H9 (cell line): ENCODE data around the gene ENC1. TPM values are rescaled to one million over a fixed set of nuclear protein-coding genes. Genes with fewer than 3 reads are reported as not detected.

Experiments
- DNase-seq: peaks from one replicate; pipeline ENCODE4 v3.0.0-alpha.2; 2017
- H2AFZ ChIP-seq: one replicate; pipeline ENCODE4 v1.6.1; 2013; ENCODE audit warnings: mild to moderate bottlenecking, low read length, control low read depth, moderate library complexity
- H2AK5ac ChIP-seq: 2 replicates; pipeline ENCODE4 v1.6.1; 2013; ENCODE audit warnings: low read length, control low read depth, mixed read lengths; ENCODE audit not compliant: insufficient read length
- H2BK120ac ChIP-seq: one replicate; pipeline ENCODE4 v1.6.1; 2013; ENCODE audit warnings: low read depth, mild to moderate bottlenecking, low read length, control low read depth, inconsistent platforms; ENCODE audit not compliant: poor library complexity, severe bottlenecking
- H2BK12ac ChIP-seq: 2 replicates; pipeline ENCODE4 v1.6.1; 2013; ENCODE audit warnings: low read length, control low read depth, mixed read lengths, low read depth; ENCODE audit not compliant: insufficient read length
- H2BK15ac ChIP-seq: 2 replicates; pipeline ENCODE4 v1.6.1; 2013; ENCODE audit warnings: low read depth, low read length, control low read depth
- H2BK20ac ChIP-seq: one replicate; pipeline ENCODE4 v1.6.1; 2013; ENCODE audit warnings: low read depth, mild to moderate bottlenecking, low read length, control low read depth, inconsistent platforms; ENCODE audit not compliant: poor library complexity, severe bottlenecking
- H2BK5ac ChIP-seq: 2 replicates; pipeline ENCODE4 v1.6.1; 2013; ENCODE audit warnings: low read length, control low read depth, mixed read lengths; ENCODE audit not compliant: insufficient read length
- H3K14ac ChIP-seq: 2 replicates; pipeline ENCODE4 v1.6.1; 2013; ENCODE audit warnings: low read length, control low read depth; ENCODE audit not compliant: insufficient read depth
- H3K18ac ChIP-seq: 2 replicates; pipeline ENCODE4 v1.6.1; 2013; ENCODE audit warnings: low read depth, mild to moderate bottlenecking, mixed read lengths, low read length, control low read depth; ENCODE audit not compliant: insufficient read length
- H3K23ac ChIP-seq: 2 replicates; pipeline ENCODE4 v1.6.1; 2013; ENCODE audit warnings: low read length, control low read depth, mixed read lengths, low read depth; ENCODE audit not compliant: insufficient read length
- H3K23me2 ChIP-seq: 2 replicates; pipeline ENCODE4 v1.6.1; 2013; ENCODE audit warnings: low read depth, mild to moderate bottlenecking, mixed read lengths, low read length, control low read depth; ENCODE audit not compliant: insufficient read length, poor library complexity, severe bottlenecking
- H3K27ac ChIP-seq: 2 replicates; pipeline ENCODE4 v1.5.1; 2013; ENCODE audit warnings: low read length, control low read depth, mixed read lengths, low read depth; ENCODE audit not compliant: insufficient read length
- H3K27me3 ChIP-seq: 2 replicates; pipeline ENCODE4 v1.6.1; 2013; ENCODE audit warnings: low read length, control low read depth, inconsistent platforms; ENCODE audit not compliant: insufficient read depth
- H3K4ac ChIP-seq: 2 replicates; pipeline ENCODE4 v1.6.1; 2013; ENCODE audit warnings: low read depth, mild to moderate bottlenecking, control low read depth, inconsistent platforms, low read length, moderate library complexity
- H3K4me1 ChIP-seq: 2 replicates; pipeline ENCODE4 v1.6.1; 2013; ENCODE audit warnings: low read length, control low read depth, inconsistent platforms; ENCODE audit not compliant: insufficient read depth
- H3K4me2 ChIP-seq: 2 replicates; pipeline ENCODE4 v1.6.1; 2013; ENCODE audit warnings: low read length, control low read depth, mixed read lengths; ENCODE audit not compliant: insufficient read length, insufficient read depth
- H3K56ac ChIP-seq: 2 replicates; pipeline ENCODE4 v1.6.1; 2013; ENCODE audit warnings: low read depth, mild to moderate bottlenecking, mixed read lengths, low read length, control low read depth; ENCODE audit not compliant: insufficient read length
- H3K79me1 ChIP-seq: 2 replicates; pipeline ENCODE4 v1.6.1; 2013; ENCODE audit warnings: low read depth, mild to moderate bottlenecking, moderate library complexity, low read length, control low read depth, inconsistent platforms; ENCODE audit not compliant: insufficient read depth, poor library complexity, severe bottlenecking
- H3K79me2 ChIP-seq: 2 replicates; pipeline ENCODE4 v1.6.1; 2013; ENCODE audit warnings: low read length, control low read depth, inconsistent platforms; ENCODE audit not compliant: insufficient read depth
- H3K9ac ChIP-seq: 2 replicates; pipeline ENCODE4 v1.6.1; 2013; ENCODE audit warnings: low read length, control low read depth, mixed read lengths; ENCODE audit not compliant: insufficient read length; ENCODE audit errors: extremely low read depth
- H3K9me3 ChIP-seq: one replicate; pipeline ENCODE4 v1.6.1; 2013; ENCODE audit warnings: low read depth, low read length, inconsistent platforms; ENCODE audit not compliant: control insufficient read depth
- H3T11ph ChIP-seq: one replicate; pipeline ENCODE4 v1.6.1; 2013; ENCODE audit warnings: mild to moderate bottlenecking, low read length, control low read depth, inconsistent platforms
- H4K20me1 ChIP-seq: one replicate; pipeline ENCODE4 v1.6.1; 2013; ENCODE audit not compliant: control insufficient read depth, insufficient read length, insufficient read depth
- H4K5ac ChIP-seq: 2 replicates; pipeline ENCODE4 v1.6.1; 2013; ENCODE audit warnings: low read depth, mild to moderate bottlenecking, mixed read lengths, low read length, control low read depth; ENCODE audit not compliant: insufficient read length
- H4K8ac ChIP-seq: replicated peaks from 2 replicates; pipeline ENCODE4 v1.6.1; 2013; ENCODE audit warnings: low read length, control low read depth, mixed read lengths, low read depth; ENCODE audit not compliant: insufficient read length
- H4K91ac ChIP-seq: 2 replicates; pipeline ENCODE4 v1.6.1; 2013; ENCODE audit warnings: low read depth, mild to moderate bottlenecking, moderate library complexity, mixed read lengths, low read length, control low read depth; ENCODE audit not compliant: insufficient read length
- H3K27ac Mint-ChIP-seq, 3 experiments: 2 replicates in 2 of 3; 3 replicates in 1 of 3; pipeline ENCODE4 v1.8.0; 2020 to 2021; ENCODE audit warnings: mixed read lengths in 3 of 3, mild to moderate bottlenecking in 1 of 3, moderate library complexity in 1 of 3
- H3K27me3 Mint-ChIP-seq: 2 replicates; pipeline ENCODE4 v1.8.0; 2021; ENCODE audit warnings: low read depth, mild to moderate bottlenecking, moderate library complexity, mixed read lengths
- H3K36me3 Mint-ChIP-seq, 3 experiments: 2 replicates in 2 of 3; 3 replicates in 1 of 3; pipeline ENCODE4 v1.8.0; 2020 to 2021; ENCODE audit warnings: low read depth in 3 of 3, mixed read lengths in 3 of 3; ENCODE audit not compliant: insufficient read depth in 1 of 3
- H3K4me1 Mint-ChIP-seq, 2 experiments: 2 replicates each; pipeline ENCODE4 v1.8.0; 2020; ENCODE audit warnings: mixed read lengths in 2 of 2
- H3K4me3 Mint-ChIP-seq, 2 experiments: 2 replicates in 1 of 2; 3 replicates in 1 of 2; pipeline ENCODE4 v1.8.0; 2020 to 2021; ENCODE audit warnings: mild to moderate bottlenecking in 2 of 2, mixed read lengths in 2 of 2, moderate library complexity in 1 of 2
- H3K9me3 Mint-ChIP-seq, 2 experiments: 2 replicates in 1 of 2; 3 replicates in 1 of 2; pipeline ENCODE4 v1.8.0; 2020; ENCODE audit warnings: mild to moderate bottlenecking in 2 of 2, mixed read lengths in 2 of 2, moderate library complexity in 1 of 2
- CTCF ChIP-seq: fragments of 200-600 bp; sonication (generic); conservative IDR thresholded peaks from 3 replicates; pipeline ENCODE4 v1.8.0; 2021; ENCODE audit warnings: antibody characterized with exemption, mild to moderate bottlenecking
- WGBS: extraction: QIAGEN DNeasy Blood & Tissue Kit; methylation state at CpG from one replicate; pipeline ENCODE4 v1.1.7; 2013; ENCODE audit warnings: missing lambda C conversion rate, low lambda C conversion rate, mixed read lengths; ENCODE audit not compliant: insufficient read length; ENCODE audit errors: extremely low coverage; 5-methylcytosine and 5-hydroxymethylcytosine counted together
- total RNA-seq: library from RNA; stranded (reverse); gene quantifications from 2 replicates; pipeline ENCODE4 v1.2.1, GENCODE V29; 2021

The ENC1 gene
- total RNA-seq, 1 experiment from 2014 or later: 14.4 TPM

GRCh38 chr5:74641735-74642542, 1.4 kb upstream of the ENC1 start:
- Histone ChIP-seq H3K14ac (no peak overlapping the region), H3K23me2 (peaks cover 27% of the 10 kb centered on the region), H4K20me1 (no peaks in the 10 kb centered on the region), H4K5ac (no peak overlapping the region), H3K9ac (no peak overlapping the region), H3K18ac (no peak overlapping the region), H2BK15ac (no peak overlapping the region), H3K27ac (no peak overlapping the region), H3K4me1 (peaks cover 4% of the 10 kb centered on the region; the same call in 1 of the 2 replicates), H2AFZ (peak overlapping the region; percentile 7), H2AK5ac (no peak overlapping the region), H3K79me2 (peaks cover 2% of the 10 kb centered on the region; the same call in 1 of the 2 replicates), H2BK20ac (no peak overlapping the region), H3K9me3 (no peaks in the 10 kb centered on the region), H3K27me3 (peaks cover 3% of the 10 kb centered on the region; the same call in 1 of the 2 replicates), H2BK120ac (no peak overlapping the region), H3T11ph (no peak overlapping the region), H3K4ac (no peak overlapping the region), H2BK5ac (no peak overlapping the region), H3K56ac (no peak overlapping the region), H2BK12ac (no peak overlapping the region), H3K79me1 (no peaks in the 10 kb centered on the region), H3K23ac (no peak overlapping the region), H3K4me2 (peak overlapping the region; percentile 96), H4K8ac (no peak overlapping the region), H4K91ac (no peak overlapping the region)
- no peaks in the 10 kb centered on the region for H3K9me3 Mint-ChIP-seq
- H3K4me1 Mint-ChIP-seq: peaks cover 21 to 28% of the 10 kb centered on the region in 2 experiments
- peak; percentile 52; the same call in 2 of the 3 replicates for TF ChIP-seq CTCF
- WGBS: no CpG with 5 or more reads among the region's 28 CpGs
- DNase-seq: no peak
- peaks cover 58% of the 10 kb centered on the region for H3K27me3 Mint-ChIP-seq
- H3K36me3 Mint-ChIP-seq: peaks cover 0 to 3% (median 0%) of the 10 kb centered on the region in 3 experiments; a peak in 3 of 7 replicates
- H3K4me3 Mint-ChIP-seq: peak overlapping the region; percentile 86 to 98
- no peak overlapping the region for H3K27ac Mint-ChIP-seq
